Fibroblast of lung (primary cell): ENCODE data around the gene DMAC2L.
"Not testable (repeated sequence)": the region's sequence is repeated elsewhere in the genome, so short reads cannot be mapped to it uniquely, and the experiment has no call there.

Source experiments
- EZH2 ChIP-seq: IDR thresholded peaks from 2 replicates; pipeline ENCODE4 v1.5.1; 2012; ENCODE audit warnings: low read length, control low read depth, mild to moderate bottlenecking; ENCODE audit errors: missing control alignments
- TF ChIP-seq, protein P1 (sequence below), 2 donors: IDR thresholded peaks in 1 of 2; conservative IDR thresholded peaks in 1 of 2; 1 replicate in 1 of 2; 2 replicates in 1 of 2; pipeline ENCODE4 v1.5.1; 2011 to 2012; ENCODE audit warnings: low read length in 2 of 2, control low read depth in 1 of 2, inconsistent platforms in 1 of 2, low read depth in 1 of 2, mild to moderate bottlenecking in 1 of 2

DNA sequence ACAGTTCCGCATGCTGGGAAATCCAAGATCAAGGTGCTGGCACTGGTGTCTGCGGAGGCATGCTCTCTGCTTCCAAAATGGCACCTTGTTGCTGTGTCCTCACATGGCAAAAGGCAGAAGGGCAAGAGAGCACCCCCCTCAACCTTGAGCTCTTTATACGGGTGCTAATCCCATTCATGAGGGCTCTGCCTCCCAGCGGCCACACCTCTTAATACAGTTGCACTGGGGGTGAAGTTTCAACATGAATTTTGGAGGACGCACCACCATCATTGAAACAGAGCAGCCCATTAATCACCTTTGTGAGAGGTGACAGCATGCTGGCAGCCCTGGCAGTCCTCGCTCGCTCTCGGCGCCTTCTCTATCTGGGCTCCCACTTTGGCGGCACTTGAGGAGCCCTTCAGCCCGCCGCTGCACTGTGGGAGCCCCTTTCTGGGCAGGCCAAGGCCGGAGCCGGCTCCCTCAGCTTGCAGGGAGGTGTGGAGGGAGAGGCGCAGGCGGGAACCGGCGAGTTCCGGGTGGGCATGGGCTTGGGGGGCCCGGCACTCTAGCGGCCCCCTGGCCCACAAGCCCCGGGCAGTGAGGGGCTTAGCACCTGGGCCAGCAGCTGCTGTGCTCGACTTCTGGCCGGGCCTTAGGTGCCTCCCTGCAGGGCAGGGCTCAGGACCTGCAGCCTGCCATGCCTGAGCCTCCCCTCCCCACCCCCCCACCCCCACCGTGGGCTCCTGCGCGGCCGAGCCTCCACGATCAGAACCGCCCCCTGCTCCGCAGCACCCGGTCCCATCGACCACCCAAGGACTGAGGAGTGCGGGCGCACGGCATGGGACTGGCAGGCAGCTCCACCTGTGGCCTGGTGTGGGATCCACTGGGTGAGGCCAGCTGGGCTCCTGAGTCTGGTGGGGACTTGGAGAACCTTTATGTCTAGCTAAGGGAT, 49.6 kb downstream of the DMAC2L start:
- TF ChIP-seq, protein P1, sequence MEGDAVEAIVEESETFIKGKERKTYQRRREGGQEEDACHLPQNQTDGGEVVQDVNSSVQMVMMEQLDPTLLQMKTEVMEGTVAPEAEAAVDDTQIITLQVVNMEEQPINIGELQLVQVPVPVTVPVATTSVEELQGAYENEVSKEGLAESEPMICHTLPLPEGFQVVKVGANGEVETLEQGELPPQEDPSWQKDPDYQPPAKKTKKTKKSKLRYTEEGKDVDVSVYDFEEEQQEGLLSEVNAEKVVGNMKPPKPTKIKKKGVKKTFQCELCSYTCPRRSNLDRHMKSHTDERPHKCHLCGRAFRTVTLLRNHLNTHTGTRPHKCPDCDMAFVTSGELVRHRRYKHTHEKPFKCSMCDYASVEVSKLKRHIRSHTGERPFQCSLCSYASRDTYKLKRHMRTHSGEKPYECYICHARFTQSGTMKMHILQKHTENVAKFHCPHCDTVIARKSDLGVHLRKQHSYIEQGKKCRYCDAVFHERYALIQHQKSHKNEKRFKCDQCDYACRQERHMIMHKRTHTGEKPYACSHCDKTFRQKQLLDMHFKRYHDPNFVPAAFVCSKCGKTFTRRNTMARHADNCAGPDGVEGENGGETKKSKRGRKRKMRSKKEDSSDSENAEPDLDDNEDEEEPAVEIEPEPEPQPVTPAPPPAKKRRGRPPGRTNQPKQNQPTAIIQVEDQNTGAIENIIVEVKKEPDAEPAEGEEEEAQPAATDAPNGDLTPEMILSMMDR (conservative IDR thresholded peaks at IDR 0.05 in 1 of 2, IDR thresholded peaks at IDR 0.05 in 1 of 2; ENCODE audit: low read depth in 1 of 2, low read length in 2 of 2), result not testable (repeated sequence)
- TF ChIP-seq EZH2, result not testable (repeated sequence)
